ENCODE results near the gene RPP40. TPM values are rescaled to one million over a fixed set of nuclear protein-coding genes. Genes with fewer than 3 reads are reported as not detected.

RPP40 gene
- total RNA-seq, 1 experiment from 2014 or later = 15.9 TPM

- POLR2A ChIA-PET = no interaction called here
- no peak overlapping the region for H2AFZ ChIP-seq (ENCODE audit: low read depth, low read length, poor library complexity, severe bottlenecking)
- no peak overlapping the region for H3K4me2 ChIP-seq (ENCODE audit: low read length)
- H3K4me1 ChIP-seq (ENCODE audit: control insufficient read depth in 1 of 2, insufficient read depth in 2 of 2, low read length in 2 of 2) = no peaks in the 10 kb centered on the region
- no peaks in the 10 kb centered on the region for H4K20me1 ChIP-seq (ENCODE audit: insufficient read depth)
- H3K36me3 ChIP-seq (ENCODE audit: control insufficient read depth in 1 of 2, insufficient read depth in 2 of 2, low read length in 2 of 2) = no peaks in the 10 kb centered on the region; a peak in 1 of 4 replicates
- CTCF ChIA-PET = no interaction called here
- TF ChIP-seq CTCF (IDR thresholded peaks at IDR 0.05 in 2 of 3, conservative IDR thresholded peaks at IDR 0.05 in 1 of 3; ENCODE audit: borderline replicate concordance in 1 of 3, insufficient read depth in 1 of 3, low read depth in 2 of 3, low read length in 2 of 3) (no peak), YY1 (IDR thresholded peaks at IDR 0.05; ENCODE audit: extremely low read depth, insufficient replicate concordance, low read depth, low read length) (no peak), SIN3A (IDR thresholded peaks at IDR 0.05; ENCODE audit: low read depth) (no peak), CEBPB (IDR thresholded peaks at IDR 0.05; ENCODE audit: low read depth) (no peak), EZH2 (IDR thresholded peaks at IDR 0.05) (no peak), SRF (IDR thresholded peaks at IDR 0.05; ENCODE audit: low read depth) (no peak), ZBTB33 (IDR thresholded peaks at IDR 0.05; ENCODE audit: extremely low read depth, insufficient replicate concordance, low read length) (no peak), JUND (IDR thresholded peaks at IDR 0.05) (no peak), POLR2AphosphoS5 (IDR thresholded peaks at IDR 0.05; ENCODE audit: low read depth, low read length) (no peak), POLR2A (IDR thresholded peaks at IDR 0.05; ENCODE audit: borderline replicate concordance, extremely low read depth, insufficient read depth, insufficient read length) (no peak), EGR1 (IDR thresholded peaks at IDR 0.05; ENCODE audit: low read depth) (no peak), FOSL1 (IDR thresholded peaks at IDR 0.05; ENCODE audit: low read depth) (no peak), CBX3 (IDR thresholded peaks at IDR 0.05; ENCODE audit: low read depth) (no peak), ATF3 (IDR thresholded peaks at IDR 0.05) (no peak), ELF1 (IDR thresholded peaks at IDR 0.05; ENCODE audit: borderline replicate concordance, low read depth) (no peak), RAD21 (IDR thresholded peaks at IDR 0.05; ENCODE audit: low read depth) (no peak), ZFX (IDR thresholded peaks at IDR 0.05) (no peak), ZNF274 (IDR thresholded peaks at IDR 0.05; ENCODE audit: low read depth, low read length) (no peak), TCF7L2 (IDR thresholded peaks at IDR 0.05; ENCODE audit: borderline replicate concordance, extremely low read depth, insufficient read depth, insufficient read length) (no peak), EZH2phosphoT487 (IDR thresholded peaks at IDR 0.05; ENCODE audit: borderline replicate concordance) (no peak)
- H3K9ac ChIP-seq (ENCODE audit: low read length) = no peak overlapping the region
- BruUV-seq (replicated peaks) = no TSS peak
- ATAC-seq (no peak), DNase-seq (ENCODE audit: low read depth, low spot score) (no peak)
- intact Hi-C loops (cut with micrococcal nuclease) = no loop called here
- H3K27ac ChIP-seq (ENCODE audit: low read depth, low read length) = no peak overlapping the region
- RAD21 ChIA-PET (ENCODE audit: low non-redundant PET in 1 of 2, low total read pairs in 2 of 2, uncharacterized antibody in 2 of 2, unreplicated experiment in 2 of 2) = interaction anchor here in 1 of 2 experiments (0.6 kb wide), 1 partner anchor 740 kb away, joined by 4 read pairs; no protein-coding TSS in a partner anchor
- H3K9me3 ChIP-seq (ENCODE audit: control insufficient read depth in 1 of 2, insufficient read depth in 1 of 2, low read depth in 1 of 2, low read length in 2 of 2) = no peaks in the 10 kb centered on the region
- H3K27me3 ChIP-seq (ENCODE audit: insufficient read depth, low read length) = no peaks in the 10 kb centered on the region
- no peak overlapping the region for H3K4me3 ChIP-seq (replicated peaks in 1 of 2; ENCODE audit: low read depth in 1 of 2, low read length in 2 of 2)
- H3K79me2 ChIP-seq (ENCODE audit: insufficient read depth, low read length) = no peaks in the 10 kb centered on the region
- H3K9me2 ChIP-seq (ENCODE audit: insufficient read depth) = no peaks in the 10 kb centered on the region
These were observed 52.9 kb downstream of the RPP40 start for GRCh38 chr6:4950836-4951533.
